ENCODE data around the gene KNDC1.

- TF ChIP-seq POLR2A (IDR thresholded peaks at IDR 0.05; ENCODE audit: low read depth) (no peak), POLR2AphosphoS5 (IDR thresholded peaks at IDR 0.05) (no peak), CTCF (IDR thresholded peaks at IDR 0.05) (no peak), EP300 (IDR thresholded peaks at IDR 0.05) (no peak)
Measured at GRCh38 chr10:133275684-133276092, 115.7 kb downstream of the KNDC1 start.

All from esophagus muscularis mucosa (tissue), 4 donors.